ENCODE results near the gene PLEKHH2.

- TF ChIP-seq CTCF (IDR thresholded peaks at IDR 0.05 in 8 of 11, conservative IDR thresholded peaks at IDR 0.05 in 3 of 11) (no peak), POLR2AphosphoS5 (IDR thresholded peaks at IDR 0.05) (no peak), POLR2A (IDR thresholded peaks at IDR 0.05) (no peak)
Observed at GRCh38 chr2:43592443-43592842, 44.6 kb upstream of the PLEKHH2 start.
